ENCODE results near the gene BABAM2. TPM values are rescaled to one million over a fixed set of nuclear protein-coding genes. Genes with fewer than 3 reads are reported as not detected.

BABAM2 gene
- total RNA-seq, 1 experiment from 2014 or later: 27.1 TPM

DNA sequence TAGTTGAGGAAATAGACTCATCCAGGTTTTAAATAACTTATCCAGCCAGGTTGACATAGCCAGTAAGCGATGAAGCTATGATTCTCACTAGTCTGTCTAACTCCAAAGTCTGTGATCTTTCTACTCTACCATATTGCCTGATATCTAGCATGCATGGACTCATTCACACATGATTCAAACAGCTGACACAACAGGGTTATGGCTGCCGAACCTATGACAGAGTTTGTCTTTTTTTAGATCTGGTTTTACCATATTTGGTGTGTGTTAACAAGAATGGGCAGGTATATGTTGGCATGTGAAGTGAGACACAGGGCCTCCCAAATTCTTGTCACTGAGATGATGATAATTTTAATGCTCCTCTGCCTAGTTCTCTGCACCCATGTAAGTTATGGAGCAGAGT is 210.6 kb downstream of the BABAM2 start:
- no peak for DNase-seq
- no peak overlapping the region for H4K91ac ChIP-seq (ENCODE audit: insufficient read length, low read depth, low read length)
- H2BK15ac ChIP-seq (ENCODE audit: low read depth, low read length): no peak overlapping the region
- H3K9ac ChIP-seq (ENCODE audit: extremely low read depth, insufficient read length, low read length): no peak overlapping the region
- Mint-ChIP-seq H3K9me3 (no peaks in the 10 kb centered on the region), H3K27me3 (ENCODE audit: low read depth) (no peaks in the 10 kb centered on the region), H3K27ac (no peak overlapping the region), H3K4me1 (no peaks in the 10 kb centered on the region), H3K4me3 (no peak overlapping the region), H3K36me3 (ENCODE audit: insufficient read depth in 1 of 3, low read depth in 3 of 3) (no peaks in the 10 kb centered on the region)
- H3K79me2 ChIP-seq (ENCODE audit: insufficient read depth, low read length): no peaks in the 10 kb centered on the region
- H3T11ph ChIP-seq (ENCODE audit: low read length): no peak overlapping the region
- no peaks in the 10 kb centered on the region for H3K23me2 ChIP-seq (ENCODE audit: insufficient read length, low read depth, low read length, poor library complexity, severe bottlenecking)
- no peak overlapping the region for H2AK5ac ChIP-seq (ENCODE audit: insufficient read length, low read length)
- no peaks in the 10 kb centered on the region for H3K9me3 ChIP-seq (ENCODE audit: control insufficient read depth, low read depth, low read length)
- no peak overlapping the region for H3K23ac ChIP-seq (ENCODE audit: insufficient read length, low read depth, low read length)
- no peak overlapping the region for H2BK12ac ChIP-seq (ENCODE audit: insufficient read length, low read depth, low read length)
- no peak overlapping the region for H3K27ac ChIP-seq (ENCODE audit: insufficient read length, low read depth, low read length)
- no CpG with 5 or more reads among the region's 2 CpGs for WGBS (ENCODE audit: extremely low coverage, insufficient read length, low lambda C conversion rate)
- H2BK20ac ChIP-seq (ENCODE audit: low read depth, low read length, poor library complexity, severe bottlenecking): no peak overlapping the region
- no peaks in the 10 kb centered on the region for H4K20me1 ChIP-seq (ENCODE audit: control insufficient read depth, insufficient read depth, insufficient read length)
- no peak overlapping the region for H2AFZ ChIP-seq (ENCODE audit: low read length)
- no peaks in the 10 kb centered on the region; the same call in 1 of the 2 replicates for H3K27me3 ChIP-seq (ENCODE audit: insufficient read depth, low read length)
- no peak overlapping the region for H4K8ac ChIP-seq (replicated peaks; ENCODE audit: insufficient read length, low read depth, low read length)
- H3K4me1 ChIP-seq (ENCODE audit: insufficient read depth, low read length): no peaks in the 10 kb centered on the region
- H3K79me1 ChIP-seq (ENCODE audit: insufficient read depth, low read depth, low read length, poor library complexity, severe bottlenecking): no peaks in the 10 kb centered on the region
- H3K14ac ChIP-seq (ENCODE audit: insufficient read depth, low read length): no peak overlapping the region
- no peak overlapping the region for H2BK5ac ChIP-seq (ENCODE audit: insufficient read length, low read length)
- H3K4ac ChIP-seq (ENCODE audit: low read depth, low read length): no peak overlapping the region
- H3K56ac ChIP-seq (ENCODE audit: insufficient read length, low read depth, low read length): no peak overlapping the region
- H2BK120ac ChIP-seq (ENCODE audit: low read depth, low read length, poor library complexity, severe bottlenecking): no peak overlapping the region
- no peak overlapping the region for H4K5ac ChIP-seq (ENCODE audit: insufficient read length, low read depth, low read length)
- no peak overlapping the region for H3K18ac ChIP-seq (ENCODE audit: insufficient read length, low read depth, low read length)
- TF ChIP-seq, protein P1, sequence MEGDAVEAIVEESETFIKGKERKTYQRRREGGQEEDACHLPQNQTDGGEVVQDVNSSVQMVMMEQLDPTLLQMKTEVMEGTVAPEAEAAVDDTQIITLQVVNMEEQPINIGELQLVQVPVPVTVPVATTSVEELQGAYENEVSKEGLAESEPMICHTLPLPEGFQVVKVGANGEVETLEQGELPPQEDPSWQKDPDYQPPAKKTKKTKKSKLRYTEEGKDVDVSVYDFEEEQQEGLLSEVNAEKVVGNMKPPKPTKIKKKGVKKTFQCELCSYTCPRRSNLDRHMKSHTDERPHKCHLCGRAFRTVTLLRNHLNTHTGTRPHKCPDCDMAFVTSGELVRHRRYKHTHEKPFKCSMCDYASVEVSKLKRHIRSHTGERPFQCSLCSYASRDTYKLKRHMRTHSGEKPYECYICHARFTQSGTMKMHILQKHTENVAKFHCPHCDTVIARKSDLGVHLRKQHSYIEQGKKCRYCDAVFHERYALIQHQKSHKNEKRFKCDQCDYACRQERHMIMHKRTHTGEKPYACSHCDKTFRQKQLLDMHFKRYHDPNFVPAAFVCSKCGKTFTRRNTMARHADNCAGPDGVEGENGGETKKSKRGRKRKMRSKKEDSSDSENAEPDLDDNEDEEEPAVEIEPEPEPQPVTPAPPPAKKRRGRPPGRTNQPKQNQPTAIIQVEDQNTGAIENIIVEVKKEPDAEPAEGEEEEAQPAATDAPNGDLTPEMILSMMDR (conservative IDR thresholded peaks at IDR 0.05): no peak
- no peak overlapping the region for H3K4me2 ChIP-seq (ENCODE audit: insufficient read depth, insufficient read length, low read length)

All from H9 (cell line).